MCF 10A (cell line): ENCODE measurements around the gene TMX3. TPM values are rescaled to one million over a fixed set of nuclear protein-coding genes. Genes with fewer than 3 reads are reported as not detected.

Experiments
- BruUV-seq: library from RNA; stranded (reverse); fragments of 400-500 nt; replicated peaks from 2 replicates; lab custom pipeline; 2021; lab: Mats Ljungman, UMichigan
- CTCF ChIA-PET: fragments of 300-600 bp; sonication (Branson Sonifier 250); formaldehyde crosslinking; extraction: SDS; loops from one replicate; lab custom pipeline; 2021; ENCODE audit warnings: antibody characterized with exemption, inconsistent platforms; lab: Yijun Ruan, JAX
- POLR2A ChIA-PET: fragments of 300-600, 350-650 bp; sonication (Branson Sonifier 250); formaldehyde crosslinking; extraction: SDS; loops from one replicate; lab custom pipeline; 2020; ENCODE audit warnings: antibody characterized with exemption, inconsistent platforms; lab: Yijun Ruan, JAX
- DNase-seq: peaks from one replicate; pipeline ENCODE4 v3.0.0-alpha.2; 2018; ENCODE audit not compliant: unreplicated experiment
- H3K27ac Mint-ChIP-seq: one replicate; pipeline ENCODE4 v1.8.0; 2022; ENCODE audit warnings: mild to moderate bottlenecking, low read depth, mixed read lengths; ENCODE audit not compliant: unreplicated experiment
- H3K27me3 Mint-ChIP-seq: one replicate; pipeline ENCODE4 v1.8.0; 2022; ENCODE audit warnings: mixed read lengths; ENCODE audit not compliant: insufficient read depth, unreplicated experiment
- H3K36me3 Mint-ChIP-seq: one replicate; pipeline ENCODE4 v1.8.0; 2022; ENCODE audit warnings: mild to moderate bottlenecking, moderate library complexity, mixed read lengths; ENCODE audit not compliant: insufficient read depth, unreplicated experiment
- H3K4me1 Mint-ChIP-seq: one replicate; pipeline ENCODE4 v1.8.0; 2022; ENCODE audit warnings: mixed read lengths; ENCODE audit not compliant: insufficient read depth, unreplicated experiment
- H3K4me3 Mint-ChIP-seq: one replicate; pipeline ENCODE4 v1.8.0; 2022; ENCODE audit warnings: mild to moderate bottlenecking, moderate library complexity, mixed read lengths; ENCODE audit not compliant: unreplicated experiment
- H3K9me3 Mint-ChIP-seq: one replicate; pipeline ENCODE4 v1.8.0; 2022; ENCODE audit warnings: mixed read lengths; ENCODE audit not compliant: unreplicated experiment
- CTCF ChIP-seq: fragments of 200-600 bp; IDR thresholded peaks from one replicate; pipeline ENCODE4 v1.8.0; 2022; ENCODE audit warnings: antibody characterized with exemption, mild to moderate bottlenecking; ENCODE audit not compliant: unreplicated experiment
- intact Hi-C: fragments of 100-400 bp; cut with micrococcal nuclease; formaldehyde crosslinking; loops from 2 replicates; pipeline ENCODE4 v1.14.1; 2022
- total RNA-seq: library from RNA; stranded (reverse); gene quantifications from 2 replicates; pipeline ENCODE4 v1.2.3, GENCODE V29; 2022

Gene TMX3
- total RNA-seq, 1 experiment from 2014 or later: 95.0 TPM

- Mint-ChIP-seq H3K27ac (no peak overlapping the region), H3K36me3 (peaks cover 71% of the 10 kb centered on the region), H3K4me3 (no peak overlapping the region), H3K4me1 (no peaks in the 10 kb centered on the region), H3K9me3 (no peaks in the 10 kb centered on the region), H3K27me3 (no peaks in the 10 kb centered on the region)
- ChIA-PET CTCF (interaction anchor here (0.5 to 1.0 kb wide), 3 partner anchors 10 to 1207 kb away, joined by 3 read pairs; no protein-coding TSS in a partner anchor), POLR2A (interaction anchor here (0.6 kb wide), 1 partner anchor 1135 kb away, joined by 3 read pairs; no protein-coding TSS in a partner anchor)
- intact Hi-C loops: no loop called here
- no peak for TF ChIP-seq CTCF
- no peak for DNase-seq
- no TSS peak for BruUV-seq
These were observed 38.0 kb downstream of the TMX3 start for GRCh38 chr18:68676913-68677312.

GRCh38 chr18:68667121-68667520 is 47.8 kb downstream of the TMX3 start:
- Mint-ChIP-seq H3K9me3 (peaks cover 13% of the 10 kb centered on the region), H3K4me1 (no peaks in the 10 kb centered on the region), H3K4me3 (no peak overlapping the region), H3K36me3 (no peaks in the 10 kb centered on the region), H3K27me3 (no peaks in the 10 kb centered on the region), H3K27ac (no peak overlapping the region)
- POLR2A ChIA-PET: interaction anchor here (1.0 kb wide), 1 partner anchor 17 kb away, joined by 4 read pairs; no protein-coding TSS in a partner anchor
- DNase-seq: no peak
- no TSS peak for BruUV-seq
- CTCF ChIA-PET: interaction anchor here (1.0 kb wide), 1 partner anchor 10 kb away, joined by 3 read pairs; no protein-coding TSS in a partner anchor
- TF ChIP-seq CTCF: no peak
- intact Hi-C loops: loop anchor here (10.0 kb wide), 1 partner anchor 1562 kb away; no protein-coding TSS in a partner anchor

- no peak overlapping the region for H3K27ac Mint-ChIP-seq
- BruUV-seq: no TSS peak
- intact Hi-C loops: loop anchor here (10.0 kb wide), 1 partner anchor 1562 kb away; no protein-coding TSS in a partner anchor
- peaks cover 13% of the 10 kb centered on the region for H3K9me3 Mint-ChIP-seq
- H3K27me3 Mint-ChIP-seq: no peaks in the 10 kb centered on the region
- CTCF ChIA-PET: no interaction called here
- POLR2A ChIA-PET: no interaction called here
- no peaks in the 10 kb centered on the region for H3K4me1 Mint-ChIP-seq
- no peaks in the 10 kb centered on the region for H3K36me3 Mint-ChIP-seq
- no peak overlapping the region for H3K4me3 Mint-ChIP-seq
- DNase-seq: no peak
- TF ChIP-seq CTCF: no peak
These were observed 48.5 kb downstream of the TMX3 start for GRCh38 chr18:68666381-68666780.

GRCh38 chr18:68665628-68666027 is 49.3 kb downstream of the TMX3 start:
- intact Hi-C loops: loop anchor here (10.0 kb wide), 1 partner anchor 1561 kb away; no protein-coding TSS in a partner anchor
- no peak for TF ChIP-seq CTCF
- Mint-ChIP-seq H3K27me3 (no peaks in the 10 kb centered on the region), H3K4me1 (no peaks in the 10 kb centered on the region), H3K4me3 (no peak overlapping the region), H3K9me3 (peaks cover 13% of the 10 kb centered on the region), H3K36me3 (no peaks in the 10 kb centered on the region), H3K27ac (no peak overlapping the region)
- CTCF ChIA-PET: no interaction called here
- POLR2A ChIA-PET: no interaction called here
- DNase-seq: no peak
- BruUV-seq: no TSS peak
